22Rv1 (cell line): ENCODE results near the gene TDP1.

ENCODE experiments used
- H3K27ac ChIP-seq: fragments of 450-650 bp; 2 replicates; pipeline ENCODE4 v1.5.1; 2017
- CTCF ChIP-seq: fragments of 450-650 bp; IDR thresholded peaks from 2 replicates; pipeline ENCODE4 v1.5.1; 2017; ENCODE audit warnings: mild to moderate bottlenecking
- ZFX ChIP-seq: fragments of 450-650 bp; IDR thresholded peaks from 2 replicates; pipeline ENCODE4 v1.6.1; 2017; ENCODE audit warnings: antibody characterized with exemption, borderline replicate concordance

Gene TDP1

DNA sequence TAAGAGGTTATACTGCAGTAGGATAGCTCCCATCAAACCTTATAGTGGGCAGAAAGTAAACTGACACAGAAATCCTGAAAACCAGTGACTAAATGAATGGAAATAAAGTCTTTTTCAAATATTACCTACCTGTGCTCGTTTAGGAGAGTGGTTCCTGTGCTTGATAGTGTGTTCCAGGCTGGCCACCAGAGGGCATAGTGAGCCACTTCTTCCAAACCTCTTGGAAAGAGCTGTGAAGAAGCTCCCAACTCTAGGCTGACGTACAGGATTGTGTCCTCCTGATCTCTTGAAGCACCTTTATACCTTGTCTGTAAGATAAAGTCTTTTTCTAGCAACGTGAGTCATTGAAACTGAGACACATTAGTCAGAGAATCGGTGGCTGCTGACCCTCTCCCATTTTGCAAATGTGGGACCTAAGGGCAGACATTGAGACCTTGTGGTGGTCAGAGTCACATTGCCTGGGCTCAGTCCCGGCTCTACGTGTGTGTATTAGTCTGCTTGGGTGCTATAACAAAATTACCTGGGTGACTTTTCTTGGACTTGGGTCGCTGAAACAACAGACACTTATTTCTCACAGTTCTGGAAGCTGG, 17.6 kb downstream of the TDP1 start:
- peak; percentile 90 for TF ChIP-seq CTCF
- no peak for TF ChIP-seq ZFX
- H3K27ac ChIP-seq: no peak overlapping the region

DNA sequence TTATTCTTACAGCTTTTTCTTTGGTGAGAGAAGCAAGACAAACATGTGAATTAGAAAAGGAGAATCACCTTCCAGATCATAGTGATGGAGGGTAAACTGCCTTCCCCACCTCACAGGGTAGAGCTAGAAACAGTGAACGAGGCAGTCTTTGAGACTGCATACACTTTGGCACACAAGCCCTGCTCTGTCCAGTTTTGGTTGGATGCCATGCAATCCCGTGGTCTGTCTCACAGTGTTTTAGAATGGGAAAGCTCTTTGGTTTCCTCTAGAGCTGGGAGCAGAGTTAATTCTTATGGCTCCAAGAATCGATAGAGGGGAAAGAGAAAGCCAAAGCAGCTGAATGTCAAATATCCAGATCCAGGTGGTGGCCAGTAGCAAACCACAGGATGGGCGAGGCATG, 21.9 kb downstream of the TDP1 start:
- no peak overlapping the region for H3K27ac ChIP-seq
- TF ChIP-seq ZFX: no peak
- TF ChIP-seq CTCF: no peak

DNA sequence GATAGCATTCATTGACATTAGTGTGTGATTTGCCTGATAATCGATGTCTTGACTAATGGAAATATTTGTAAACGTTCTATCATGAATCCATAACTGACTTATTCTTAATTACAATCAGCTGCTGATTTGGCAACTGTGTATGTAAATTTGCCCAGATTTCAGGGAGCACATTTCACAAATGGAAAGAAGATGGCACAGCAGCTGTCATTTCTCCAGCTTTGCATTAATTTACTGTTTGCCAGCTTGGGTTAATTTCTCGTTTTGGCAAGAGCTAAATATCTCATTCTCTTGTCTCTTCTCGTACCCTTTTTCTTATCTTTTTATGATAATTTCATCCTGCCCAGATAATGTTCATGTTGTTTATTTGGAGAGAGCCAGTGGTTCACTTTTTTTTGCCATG, 22.9 kb downstream of the TDP1 start:
- no peak overlapping the region for H3K27ac ChIP-seq
- TF ChIP-seq ZFX (no peak), CTCF (no peak)

- TF ChIP-seq CTCF (no peak), ZFX (no peak)
- H3K27ac ChIP-seq: no peak overlapping the region
Measured at GRCh38 chr14:89983375-89983774, 27.6 kb downstream of the TDP1 start.

DNA sequence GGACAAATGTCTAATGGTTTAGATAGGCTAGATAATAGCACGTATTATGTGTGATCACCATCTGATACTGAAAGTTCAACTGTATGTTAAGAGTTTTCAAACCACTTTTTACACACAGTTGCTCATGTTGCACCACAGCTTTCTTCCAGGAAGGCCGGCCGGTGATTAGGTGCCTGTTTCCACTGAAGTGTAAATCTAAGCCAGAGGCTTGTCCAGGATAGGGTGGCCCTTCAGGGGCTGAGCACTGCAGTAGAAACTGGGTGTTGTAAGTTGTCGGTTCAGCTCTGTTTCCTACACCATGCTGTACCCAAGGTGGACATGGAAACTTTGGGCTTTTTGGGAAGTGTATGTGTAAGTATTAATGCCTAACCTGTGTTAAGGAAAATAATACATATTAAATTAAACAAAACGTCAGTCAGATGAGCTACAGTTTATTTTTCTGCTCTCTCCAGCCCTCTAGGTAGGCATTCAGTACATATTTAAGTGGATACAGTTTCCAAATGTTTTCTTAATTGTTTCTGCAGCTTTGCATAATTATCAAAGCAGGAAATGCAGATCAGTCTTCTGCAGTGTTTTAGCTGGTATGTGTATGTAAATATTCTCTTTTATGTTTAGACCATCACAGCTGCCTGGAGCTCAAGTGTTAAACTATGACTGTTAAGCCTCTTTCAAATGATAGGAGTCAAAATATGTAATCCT, 30.9 kb downstream of the TDP1 start:
- no peak overlapping the region for H3K27ac ChIP-seq
- TF ChIP-seq CTCF: no peak
- TF ChIP-seq ZFX: no peak

GRCh38 chr14:89987161-89987475, 31.4 kb downstream of the TDP1 start:
- H3K27ac ChIP-seq: no peak overlapping the region

More at GRCh38 chr14:89987161-89987475, 31.4 kb downstream of the TDP1 start:
- TF ChIP-seq ZFX (no peak), CTCF (no peak)
